ENCODE data around the gene SRPK2.

DNA sequence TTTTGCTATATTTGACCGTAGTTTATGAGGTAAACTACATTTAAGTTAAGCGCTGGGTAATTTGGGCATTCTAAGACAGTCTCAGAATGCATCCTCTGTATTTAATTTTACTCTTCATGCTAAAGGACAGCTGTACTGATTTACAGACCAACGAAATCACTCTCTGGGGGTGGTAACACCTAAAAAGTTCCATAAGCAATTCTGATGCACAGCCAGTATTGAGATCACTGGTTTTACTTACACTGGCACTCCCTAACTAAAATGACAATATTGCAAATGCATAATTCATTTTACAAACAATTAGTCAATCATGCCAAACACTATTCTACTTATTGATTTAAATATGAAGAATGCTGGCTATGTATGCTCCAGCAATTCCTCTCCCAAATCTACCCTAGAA, 102.3 kb downstream of the SRPK2 start:
- TF ChIP-seq, protein P1, sequence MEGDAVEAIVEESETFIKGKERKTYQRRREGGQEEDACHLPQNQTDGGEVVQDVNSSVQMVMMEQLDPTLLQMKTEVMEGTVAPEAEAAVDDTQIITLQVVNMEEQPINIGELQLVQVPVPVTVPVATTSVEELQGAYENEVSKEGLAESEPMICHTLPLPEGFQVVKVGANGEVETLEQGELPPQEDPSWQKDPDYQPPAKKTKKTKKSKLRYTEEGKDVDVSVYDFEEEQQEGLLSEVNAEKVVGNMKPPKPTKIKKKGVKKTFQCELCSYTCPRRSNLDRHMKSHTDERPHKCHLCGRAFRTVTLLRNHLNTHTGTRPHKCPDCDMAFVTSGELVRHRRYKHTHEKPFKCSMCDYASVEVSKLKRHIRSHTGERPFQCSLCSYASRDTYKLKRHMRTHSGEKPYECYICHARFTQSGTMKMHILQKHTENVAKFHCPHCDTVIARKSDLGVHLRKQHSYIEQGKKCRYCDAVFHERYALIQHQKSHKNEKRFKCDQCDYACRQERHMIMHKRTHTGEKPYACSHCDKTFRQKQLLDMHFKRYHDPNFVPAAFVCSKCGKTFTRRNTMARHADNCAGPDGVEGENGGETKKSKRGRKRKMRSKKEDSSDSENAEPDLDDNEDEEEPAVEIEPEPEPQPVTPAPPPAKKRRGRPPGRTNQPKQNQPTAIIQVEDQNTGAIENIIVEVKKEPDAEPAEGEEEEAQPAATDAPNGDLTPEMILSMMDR (IDR thresholded peaks at IDR 0.05), result no peak
- TF ChIP-seq EZH2phosphoT487 (IDR thresholded peaks at IDR 0.05; ENCODE audit: borderline replicate concordance, low read depth) (no peak), MEF2A (IDR thresholded peaks at IDR 0.05; ENCODE audit: borderline replicate concordance, low read depth) (no peak), YY1 (IDR thresholded peaks at IDR 0.05; ENCODE audit: low read depth) (no peak), EP300 (IDR thresholded peaks at IDR 0.05; ENCODE audit: borderline replicate concordance in 1 of 2, low read depth in 1 of 2, low read length in 1 of 2) (no peak), NFIC (IDR thresholded peaks at IDR 0.05; ENCODE audit: borderline replicate concordance) (no peak), RXRA (IDR thresholded peaks at IDR 0.05; ENCODE audit: borderline replicate concordance, low read depth) (no peak), MXI1 (IDR thresholded peaks at IDR 0.05; ENCODE audit: low read depth, low read length) (no peak), TAF1 (IDR thresholded peaks at IDR 0.05; ENCODE audit: borderline replicate concordance, low read depth, low read length) (no peak), SMC3 (IDR thresholded peaks at IDR 0.05; ENCODE audit: low read depth, low read length) (no peak)
- TF ChIP-seq, protein P2, sequence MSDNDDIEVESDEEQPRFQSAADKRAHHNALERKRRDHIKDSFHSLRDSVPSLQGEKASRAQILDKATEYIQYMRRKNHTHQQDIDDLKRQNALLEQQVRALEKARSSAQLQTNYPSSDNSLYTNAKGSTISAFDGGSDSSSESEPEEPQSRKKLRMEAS (IDR thresholded peaks at IDR 0.05; ENCODE audit: low read depth), result no peak
- TF ChIP-seq, protein P3, sequence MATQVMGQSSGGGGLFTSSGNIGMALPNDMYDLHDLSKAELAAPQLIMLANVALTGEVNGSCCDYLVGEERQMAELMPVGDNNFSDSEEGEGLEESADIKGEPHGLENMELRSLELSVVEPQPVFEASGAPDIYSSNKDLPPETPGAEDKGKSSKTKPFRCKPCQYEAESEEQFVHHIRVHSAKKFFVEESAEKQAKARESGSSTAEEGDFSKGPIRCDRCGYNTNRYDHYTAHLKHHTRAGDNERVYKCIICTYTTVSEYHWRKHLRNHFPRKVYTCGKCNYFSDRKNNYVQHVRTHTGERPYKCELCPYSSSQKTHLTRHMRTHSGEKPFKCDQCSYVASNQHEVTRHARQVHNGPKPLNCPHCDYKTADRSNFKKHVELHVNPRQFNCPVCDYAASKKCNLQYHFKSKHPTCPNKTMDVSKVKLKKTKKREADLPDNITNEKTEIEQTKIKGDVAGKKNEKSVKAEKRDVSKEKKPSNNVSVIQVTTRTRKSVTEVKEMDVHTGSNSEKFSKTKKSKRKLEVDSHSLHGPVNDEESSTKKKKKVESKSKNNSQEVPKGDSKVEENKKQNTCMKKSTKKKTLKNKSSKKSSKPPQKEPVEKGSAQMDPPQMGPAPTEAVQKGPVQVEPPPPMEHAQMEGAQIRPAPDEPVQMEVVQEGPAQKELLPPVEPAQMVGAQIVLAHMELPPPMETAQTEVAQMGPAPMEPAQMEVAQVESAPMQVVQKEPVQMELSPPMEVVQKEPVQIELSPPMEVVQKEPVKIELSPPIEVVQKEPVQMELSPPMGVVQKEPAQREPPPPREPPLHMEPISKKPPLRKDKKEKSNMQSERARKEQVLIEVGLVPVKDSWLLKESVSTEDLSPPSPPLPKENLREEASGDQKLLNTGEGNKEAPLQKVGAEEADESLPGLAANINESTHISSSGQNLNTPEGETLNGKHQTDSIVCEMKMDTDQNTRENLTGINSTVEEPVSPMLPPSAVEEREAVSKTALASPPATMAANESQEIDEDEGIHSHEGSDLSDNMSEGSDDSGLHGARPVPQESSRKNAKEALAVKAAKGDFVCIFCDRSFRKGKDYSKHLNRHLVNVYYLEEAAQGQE (IDR thresholded peaks at IDR 0.05; ENCODE audit: low read depth, low read length), result no peak

All from SK-N-SH (cell line).